DMS53 (cell line): ENCODE measurements around the gene USP34.
"Not testable (repeated sequence)": the region's sequence is repeated elsewhere in the genome, so short reads cannot be mapped to it uniquely, and the experiment has no call there.

ENCODE experiments used
- DNase-seq: peaks from one replicate; lab custom pipeline; 2025; lab: John Stamatoyannopoulos, UW

The USP34 gene

GRCh38 chr2:61470965-61471904 is at the start of gene USP34:
TSS of gene USP34 (minus strand) at chr2:61471087. CDS start at chr2:61470692, 395 bp downstream.
- peak; percentile 98 for DNase-seq

DNA sequence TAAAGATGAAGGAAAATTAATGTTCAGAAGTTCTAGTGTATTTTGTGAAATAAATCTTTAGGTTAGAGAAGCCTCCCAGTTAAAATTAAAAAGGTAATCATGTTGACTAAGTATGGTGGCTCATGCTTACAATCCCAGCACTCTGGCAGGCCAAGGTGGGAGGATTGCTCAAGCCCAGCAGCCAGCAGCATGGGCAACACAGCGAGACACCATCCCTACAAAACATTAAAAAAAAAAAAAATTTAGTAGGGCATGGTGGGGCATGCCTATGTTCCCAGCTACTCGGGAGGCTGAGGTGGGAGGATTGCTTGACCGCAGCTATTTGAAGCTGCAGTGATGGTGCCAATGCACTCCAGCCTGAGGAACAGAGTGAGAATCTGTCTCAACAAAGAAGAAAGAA is 49.4 kb upstream of the USP34 start:
- no peak for DNase-seq

- no peak for DNase-seq
Measured at GRCh38 chr2:61512768-61513398, 42.0 kb upstream of the USP34 start.

- no peak for DNase-seq
Measured at GRCh38 chr2:61510674-61511671, 40.1 kb upstream of the USP34 start.

GRCh38 chr2:61504949-61505348 is 34.1 kb upstream of the USP34 start:
- no peak for DNase-seq

DNA sequence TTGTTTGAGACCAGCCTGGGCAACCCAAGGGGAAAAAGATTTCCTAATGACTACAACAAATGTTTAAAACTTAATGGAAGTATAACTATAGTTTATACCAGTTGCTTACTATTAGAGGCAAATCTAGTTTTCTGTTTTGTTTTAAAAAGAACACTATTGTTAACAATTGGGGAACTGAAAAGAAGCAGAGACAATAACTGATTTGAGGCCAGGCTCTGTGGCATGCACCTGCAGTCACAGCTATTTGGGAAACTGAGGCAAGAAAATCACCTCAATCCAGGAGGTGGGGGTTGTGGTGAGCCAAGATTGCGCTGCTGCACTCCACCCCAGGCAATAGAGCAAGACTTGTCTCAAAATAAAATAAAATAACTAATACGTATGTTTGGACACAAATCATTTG is 28.2 kb upstream of the USP34 start:
- DNase-seq: no peak

DNA sequence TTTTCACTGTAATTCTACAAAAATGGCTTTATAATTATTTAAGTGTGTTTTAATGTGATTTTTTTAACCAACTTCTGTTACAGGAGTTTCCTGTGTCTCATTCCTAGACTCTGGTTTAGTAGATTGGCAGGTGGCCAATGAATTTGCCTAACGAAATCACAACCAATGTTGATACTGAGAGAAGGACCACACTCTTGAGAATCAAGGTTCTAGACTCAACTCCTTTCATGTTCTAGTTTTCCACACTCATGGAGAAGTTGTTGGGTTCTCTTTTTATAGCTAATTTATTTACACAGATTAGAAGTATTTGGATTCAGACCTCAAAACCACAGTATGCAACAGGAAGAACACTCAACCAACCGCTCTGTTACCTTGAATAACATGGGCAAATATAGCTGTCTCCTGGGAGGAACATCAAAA is 22.6 kb upstream of the USP34 start:
- DNase-seq: no peak

DNA sequence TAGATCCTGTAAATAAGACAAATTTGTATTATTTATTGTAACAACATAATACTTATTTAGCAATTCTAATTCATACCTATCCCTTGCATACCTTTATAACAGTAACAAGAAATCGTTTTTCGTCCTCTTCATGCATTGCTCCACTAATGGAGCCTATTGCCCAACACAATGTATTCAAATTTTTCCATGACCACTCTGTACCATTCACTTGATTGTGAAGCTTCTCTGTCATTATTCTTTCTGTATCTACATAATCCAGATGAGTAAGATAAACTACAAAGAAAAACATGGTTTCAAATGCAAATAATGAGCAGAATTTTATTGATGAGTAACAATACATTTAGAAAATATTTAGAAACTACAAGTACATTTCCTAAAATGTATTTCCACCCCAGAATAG is 21.6 kb upstream of the USP34 start:
- DNase-seq: no peak

GRCh38 chr2:61485281-61485680 is 14.4 kb upstream of the USP34 start:
- DNase-seq: no peak

GRCh38 chr2:61478086-61478485 is 7.2 kb upstream of the USP34 start:
- no peak for DNase-seq

DNA sequence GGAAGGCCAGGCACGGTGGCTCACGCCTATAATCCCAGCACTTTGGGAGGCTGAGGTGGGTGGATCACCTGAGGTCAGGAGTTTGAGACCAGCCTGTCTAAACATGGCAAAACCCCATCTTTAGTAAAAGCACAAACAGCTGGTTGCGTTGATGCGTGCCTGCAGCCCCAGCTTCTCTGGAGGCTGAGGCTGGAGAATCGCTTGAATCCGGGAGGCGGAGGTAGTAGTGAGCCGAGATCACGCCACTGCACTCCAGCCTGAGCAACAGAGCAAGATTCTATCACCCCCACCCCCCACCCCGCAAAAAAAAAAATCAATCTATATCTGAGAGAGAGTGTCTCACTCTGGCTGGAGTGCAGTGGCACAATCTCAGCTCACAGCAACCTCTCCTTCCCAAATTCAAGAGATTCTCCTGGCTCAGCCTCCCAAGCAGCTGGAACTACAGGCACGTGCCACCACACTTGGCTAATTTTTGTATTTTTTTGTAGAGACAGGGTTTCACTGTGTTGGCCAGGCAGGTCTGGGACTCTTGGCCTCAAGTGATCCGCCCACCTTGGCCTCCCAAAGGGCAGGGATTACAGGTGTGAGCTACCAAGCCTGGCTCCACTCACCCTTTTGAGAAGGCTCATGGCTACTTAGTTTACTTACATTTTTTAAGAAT is 6.2 kb upstream of the USP34 start:
- not testable (repeated sequence) for DNase-seq

GRCh38 chr2:61471905-61472805 is 1.3 kb upstream of the USP34 start:
- peak; percentile 77 for DNase-seq

DNA sequence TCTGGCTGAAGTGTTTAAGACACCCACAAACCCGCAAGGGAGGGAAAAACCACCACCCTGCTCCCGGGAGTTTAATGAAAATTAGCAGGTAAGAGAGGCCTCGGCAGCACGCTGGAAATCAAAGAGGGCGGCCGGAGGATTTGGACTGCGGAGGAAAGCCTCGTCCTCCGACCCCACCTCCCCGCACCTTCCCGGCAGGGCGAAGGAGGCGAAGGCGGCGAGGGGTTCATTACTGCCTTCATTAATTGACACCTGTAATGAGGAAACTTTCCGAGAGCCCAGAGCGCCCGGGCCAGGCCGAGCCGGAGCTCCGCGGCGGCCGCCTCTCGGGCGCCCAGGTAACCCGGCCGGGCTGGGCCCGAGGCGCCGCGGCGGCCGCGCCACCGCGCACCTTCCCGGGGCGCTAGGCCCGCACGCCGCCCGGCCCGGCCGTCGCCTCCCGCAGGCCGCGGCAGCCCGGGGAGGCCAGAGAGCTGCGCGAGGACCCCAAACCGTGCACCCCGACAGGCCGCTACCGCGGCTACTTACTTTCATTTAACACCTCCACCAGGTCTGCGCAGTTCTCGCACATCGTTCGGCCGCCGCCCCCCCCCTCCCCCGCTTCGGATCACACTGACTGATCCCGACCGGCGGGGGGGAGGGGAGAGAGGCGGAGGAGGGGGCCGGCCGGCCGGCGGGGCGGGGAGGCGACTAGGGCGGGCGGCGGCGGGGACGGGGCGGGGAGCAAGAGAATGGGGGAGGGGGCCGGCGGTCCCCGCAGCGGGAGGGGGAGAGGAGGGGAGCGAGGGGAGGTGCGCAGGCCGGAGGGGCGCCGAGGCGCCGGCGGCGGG is 550 bp downstream of the USP34 start:
- DNase-seq: peak; percentile 91

DNA sequence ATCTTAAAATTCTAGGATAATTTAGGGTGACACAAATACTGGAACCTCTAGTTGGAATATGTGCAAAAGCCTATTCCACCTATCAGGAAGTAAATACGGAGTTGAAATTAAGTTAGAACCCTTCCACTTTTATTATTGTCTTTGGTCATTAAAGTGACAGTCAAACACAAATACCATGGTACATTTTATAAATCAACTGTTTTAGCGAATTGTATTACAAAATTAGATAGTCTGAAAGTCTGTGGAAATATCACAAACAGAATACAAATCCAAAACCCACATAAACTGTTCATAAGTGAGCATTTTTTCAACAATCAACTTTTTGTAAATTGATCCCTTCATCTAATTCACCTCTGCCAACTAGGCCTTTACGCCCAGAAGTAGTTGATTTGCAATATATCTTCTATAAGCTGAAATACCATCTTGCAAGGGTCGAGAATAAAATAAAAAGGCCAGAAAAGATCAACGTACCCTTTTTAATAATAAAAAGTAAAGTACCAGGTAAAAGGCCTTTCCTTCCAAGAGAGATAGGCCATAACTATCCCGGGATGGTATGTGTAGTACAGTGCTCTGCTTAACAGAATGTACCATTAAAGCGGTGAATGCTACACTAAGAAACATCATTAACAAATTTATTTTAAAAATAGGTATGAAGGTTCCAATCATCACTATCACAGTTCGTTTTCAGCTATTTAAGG is 1.3 kb downstream of the USP34 start:
- DNase-seq: no peak

DNA sequence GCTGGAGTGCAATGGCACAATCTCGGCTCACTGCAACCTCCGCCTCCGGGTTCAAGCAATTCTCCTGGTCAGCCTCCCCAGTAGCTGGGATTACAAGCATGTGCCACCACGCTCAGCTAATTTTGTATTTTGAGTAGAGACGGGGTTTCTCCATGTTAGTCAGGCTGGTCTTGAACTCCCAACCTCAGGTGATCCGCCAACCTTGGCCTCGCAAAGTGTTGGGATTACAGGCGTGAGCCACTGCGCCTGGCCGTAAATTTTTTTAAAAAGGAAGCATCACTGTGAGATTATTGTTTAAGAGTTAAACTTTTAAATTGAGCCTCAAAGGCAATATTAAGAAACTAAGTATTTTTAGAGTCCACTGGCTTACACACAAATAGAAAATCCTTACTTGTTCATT is 2.7 kb downstream of the USP34 start:
- DNase-seq: not testable (repeated sequence)

GRCh38 chr2:61465045-61465444 is 5.8 kb downstream of the USP34 start:
- DNase-seq: no peak

DNA sequence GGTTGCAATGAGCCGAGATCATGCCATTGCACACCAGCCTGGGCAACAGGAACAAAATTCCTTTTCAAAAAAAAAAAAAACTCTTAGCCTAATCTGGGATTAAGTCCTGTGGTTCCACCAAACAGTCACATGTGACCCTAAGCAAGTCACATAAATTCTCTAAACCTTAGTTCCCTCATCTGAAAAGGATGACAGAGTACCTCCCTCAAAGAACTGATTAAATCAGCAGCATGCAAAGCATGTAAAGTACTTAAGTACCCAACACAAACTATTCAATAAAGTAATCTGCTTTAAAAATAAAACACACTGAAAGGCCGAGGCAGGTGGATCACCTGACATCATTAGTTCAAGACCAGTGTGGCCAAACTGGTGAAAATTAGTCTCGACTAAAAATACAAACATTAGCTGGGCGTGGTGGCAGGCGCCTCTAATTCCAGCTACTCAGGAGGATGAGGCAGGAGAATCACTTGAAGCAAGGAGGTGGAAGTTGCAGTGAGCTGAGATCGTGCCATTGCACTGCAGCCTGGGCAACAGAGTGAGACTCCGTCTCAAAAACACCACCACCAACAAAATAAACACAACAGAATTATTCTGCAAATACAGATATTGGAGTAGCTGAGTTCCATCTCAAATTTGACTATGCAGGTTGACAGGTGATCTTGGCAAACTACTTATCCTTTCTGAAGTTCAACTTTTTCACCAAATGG is 7.0 kb downstream of the USP34 start:
- DNase-seq: no peak

DNA sequence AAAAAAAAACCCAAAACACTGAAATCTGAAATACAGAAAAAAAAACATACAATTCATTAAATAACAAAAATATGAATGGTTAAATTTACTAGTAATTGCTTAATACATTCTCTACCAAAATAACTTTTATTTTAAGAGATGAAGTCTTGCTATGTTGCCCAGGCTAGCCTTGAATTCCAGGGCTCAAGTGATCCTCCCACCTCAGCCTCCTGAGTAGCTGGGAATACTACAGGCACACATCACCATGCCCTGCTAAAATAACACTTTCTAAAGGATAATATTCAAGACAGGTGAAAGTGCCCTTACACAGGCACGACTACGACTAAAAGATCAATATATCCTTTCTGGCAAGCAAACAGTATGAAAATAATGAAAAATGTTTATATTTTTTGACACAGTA is 9.5 kb downstream of the USP34 start:
- DNase-seq: no peak
